Naive thymus-derived CD8-positive, alpha-beta T cell (primary cell): ENCODE results near the gene KRTAP10-4. TPM values are rescaled to one million over a fixed set of nuclear protein-coding genes. Genes with fewer than 3 reads are reported as not detected.
"Not testable (repeated sequence)": the region's sequence is repeated elsewhere in the genome, so short reads cannot be mapped to it uniquely, and the experiment has no call there.

Experiments
- ATAC-seq, 2 donors: fragments of 150-1000 bp; cut with Tn5 transposase in 1 of 2; sonication (Bioruptor Pico), chemical (Tn5 transposase) in 1 of 2; 1 replicate in 1 of 2; 2 replicates in 1 of 2; pipeline ENCODE4 v1.10.0; 2021; ENCODE audit warnings: mild to moderate bottlenecking in 2 of 2, moderate library complexity in 2 of 2
- POLR2A ChIA-PET: fragments of 350-600 bp; sonication (Branson Sonifier 250); formaldehyde crosslinking; loops from one replicate; lab custom pipeline; 2021; ENCODE audit warnings: antibody characterized with exemption; lab: Charles Lee
- DNase-seq, 10 donors: peaks; one replicate each; pipeline versions ENCODE4 v3.0.0 to v3.0.0-alpha.2; 2020 to 2022
- H3K27ac Mint-ChIP-seq, 10 donors: one replicate each; pipeline ENCODE4 v1.8.0; 2020 to 2022; ENCODE audit warnings: mild to moderate bottlenecking in 10 of 10, mixed read lengths in 10 of 10, moderate library complexity in 4 of 10, inconsistent platforms in 1 of 10
- H3K27me3 Mint-ChIP-seq, 5 donors: one replicate each; pipeline ENCODE4 v1.8.0; 2021 to 2022; ENCODE audit warnings: mixed read lengths in 5 of 5
- H3K36me3 Mint-ChIP-seq, 3 donors: one replicate each; pipeline ENCODE4 v1.8.0; 2020 to 2022; ENCODE audit warnings: mixed read lengths in 3 of 3, mild to moderate bottlenecking in 2 of 3, inconsistent platforms in 1 of 3
- H3K4me1 Mint-ChIP-seq, 4 donors: one replicate each; pipeline ENCODE4 v1.8.0; 2021 to 2022; ENCODE audit warnings: mixed read lengths in 4 of 4
- H3K4me3 Mint-ChIP-seq, 10 donors: one replicate each; pipeline ENCODE4 v1.8.0; 2020 to 2022; ENCODE audit warnings: mild to moderate bottlenecking in 10 of 10, mixed read lengths in 10 of 10, moderate library complexity in 6 of 10, inconsistent platforms in 1 of 10
- H3K9me3 Mint-ChIP-seq, 9 donors: one replicate each; pipeline ENCODE4 v1.8.0; 2020 to 2022; ENCODE audit warnings: mixed read lengths in 9 of 9, mild to moderate bottlenecking in 3 of 9, inconsistent platforms in 1 of 9, moderate library complexity in 1 of 9
- polyA plus RNA-seq, 3 donors: library from polyadenylated mRNA; unstranded; fragments of 300-500 nt; fragmentation: Illumina TruSeq; gene quantifications; one replicate each; pipeline ENCODE4 v1.2.3, GENCODE V29; 2021
- total RNA-seq, 8 experiments: library from RNA in 2 of 8; stranded (reverse) in 2 of 8; gene quantifications; one replicate each; pipeline ENCODE4 v1.2.3 and lab custom pipeline; 2021 to 2026

Gene KRTAP10-4
- total and polyA plus RNA-seq, 5 experiments from 2014 or later: not detected

DNA sequence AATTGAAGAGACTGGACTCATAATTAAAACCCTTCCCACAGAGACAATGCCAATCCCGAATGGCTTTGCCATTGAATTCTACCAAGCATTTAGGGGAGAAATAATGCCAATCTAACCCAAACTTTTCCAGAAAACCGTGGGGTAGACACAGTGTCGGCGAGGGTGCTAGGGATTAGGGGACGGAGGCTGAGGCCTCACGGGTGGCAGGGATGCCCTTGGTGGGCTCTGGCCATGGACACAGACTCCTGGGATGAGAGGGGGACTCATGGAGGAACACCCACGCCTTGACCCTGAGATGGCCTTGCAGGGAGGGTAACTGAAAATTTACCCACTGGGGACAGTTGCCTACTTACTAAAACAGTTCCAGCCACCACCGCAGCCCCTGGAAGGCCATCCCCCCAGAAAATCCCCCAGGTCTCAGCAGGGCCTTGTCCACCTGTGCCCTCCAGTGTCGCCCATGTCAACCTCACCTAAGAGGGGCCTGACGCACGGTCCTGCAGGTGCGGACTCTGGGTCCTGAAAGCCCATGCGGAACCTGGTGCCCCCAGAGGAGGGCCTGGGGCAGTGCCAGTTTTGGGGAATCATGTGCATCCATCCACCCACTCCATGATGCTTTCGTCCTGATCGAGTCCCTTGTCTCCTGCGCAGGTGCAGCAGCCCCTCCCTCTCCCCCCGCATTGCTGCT, 5.0 kb downstream of the KRTAP10-4 start:
- POLR2A ChIA-PET: no interaction called here
- H3K36me3 Mint-ChIP-seq: peaks cover 0 to 15% (median 5%) of the 10 kb centered on the region in 3 donors
- no peak overlapping the region for H3K4me3 Mint-ChIP-seq
- DNase-seq: no peak
- H3K9me3 Mint-ChIP-seq: peaks cover 0 to 35% (median 18%) of the 10 kb centered on the region in 9 donors
- peaks cover 12 to 47% (median 24%) of the 10 kb centered on the region in 4 donors for H3K4me1 Mint-ChIP-seq
- H3K27me3 Mint-ChIP-seq: peaks cover 0 to 12% (median 0%) of the 10 kb centered on the region in 5 donors
- ATAC-seq: no peak
- peak overlapping the region in 2 of 10 donors; percentile 33 to 37 for H3K27ac Mint-ChIP-seq

- peak overlapping the region in 1 of 10 donors; percentile 55 for H3K4me3 Mint-ChIP-seq
- H3K27me3 Mint-ChIP-seq: peaks cover 0 to 11% (median 0%) of the 10 kb centered on the region in 5 donors
- peak in 1 of 10 donors; percentile 42 for DNase-seq
- POLR2A ChIA-PET: no interaction called here
- H3K36me3 Mint-ChIP-seq: peaks cover 0 to 15% (median 5%) of the 10 kb centered on the region in 3 donors
- no peak for ATAC-seq
- peaks cover 16 to 54% (median 29%) of the 10 kb centered on the region in 4 donors for H3K4me1 Mint-ChIP-seq
- H3K9me3 Mint-ChIP-seq: peaks cover 0 to 35% (median 18%) of the 10 kb centered on the region in 9 donors
- peak overlapping the region in 5 of 10 donors; percentile 3 to 90 (median 49) for H3K27ac Mint-ChIP-seq
Measured at GRCh38 chr21:44579056-44579832, 5.7 kb downstream of the KRTAP10-4 start.

- Mint-ChIP-seq H3K36me3 (peaks cover 0 to 15% (median 5%) of the 10 kb centered on the region in 3 donors), H3K4me3 (peak overlapping the region in 6 of 10 donors; percentile 26 to 71 (median 48)), H3K9me3 (peaks cover 0 to 35% (median 18%) of the 10 kb centered on the region in 9 donors), H3K4me1 (peaks cover 16 to 53% (median 30%) of the 10 kb centered on the region in 4 donors), H3K27me3 (peaks cover 0 to 5% (median 0%) of the 10 kb centered on the region in 5 donors), H3K27ac (peak overlapping the region in 3 of 10 donors; percentile 52 to 94 (median 90))
- no peak for DNase-seq
- no peak for ATAC-seq
- POLR2A ChIA-PET: interaction anchor here (1.9 kb wide), 1 partner anchor 78 kb away, joined by 5 read pairs; the partner anchor contains the start of gene KRTAP12-3
Measured at GRCh38 chr21:44579833-44580144, 6.3 kb downstream of the KRTAP10-4 start.

DNA sequence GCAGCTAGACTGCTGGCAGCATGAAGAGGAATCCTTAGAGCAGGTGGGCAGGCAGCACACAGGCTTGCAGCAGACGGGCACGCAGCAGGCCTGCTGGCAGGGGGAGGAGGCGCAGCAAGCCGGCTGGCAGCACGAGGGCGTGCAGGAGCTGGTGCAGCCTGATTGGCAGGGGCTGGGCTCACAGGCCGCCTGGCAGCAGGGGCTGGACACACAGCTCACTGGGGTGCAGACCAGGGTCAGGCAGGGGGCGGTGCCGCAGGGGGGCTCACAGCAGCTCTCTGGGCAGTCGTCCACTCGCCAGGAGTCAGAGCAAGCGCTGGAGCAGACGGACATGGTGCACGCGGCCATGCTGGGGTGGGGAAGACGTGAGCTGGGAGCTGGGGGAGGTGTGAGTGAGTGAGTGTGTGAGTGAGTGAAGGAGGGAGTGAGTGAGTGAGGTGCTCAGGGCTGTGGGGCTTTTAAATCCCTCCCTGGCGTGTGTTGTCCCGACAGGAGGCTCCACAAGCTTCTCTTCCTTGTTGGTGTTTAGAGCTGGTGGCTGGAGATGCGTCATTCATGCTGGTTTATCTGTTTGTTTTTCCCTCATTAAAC, 6.8 kb downstream of the KRTAP10-4 start, which contains the start of gene KRTAP10-5:
Gene KRTAP10-5, minus strand, starts transcription at position 374 of the 591 bp plus-strand sequence. Its CDS starts 26 bp downstream, at position 348.
- H3K4me3 Mint-ChIP-seq: peak within 1 kb of the TSS in 9 of 10 donors; percentile 37 to 71 (median 55)
- peaks cover 16 to 48% (median 30%) of the 10 kb centered on the region in 4 donors for H3K4me1 Mint-ChIP-seq
- H3K36me3 Mint-ChIP-seq: peaks cover 0 to 15% (median 5%) of the 10 kb centered on the region in 3 donors
- not testable (repeated sequence) for ATAC-seq, H3K27me3 Mint-ChIP-seq
- POLR2A ChIA-PET: interaction anchor here (1.9 kb wide), 1 partner anchor 77 kb away, joined by 5 read pairs; the partner anchor contains the start of gene KRTAP12-3
- DNase-seq: peak in 1 of 10 donors; percentile 50
- H3K27ac Mint-ChIP-seq: peak within 1 kb of the TSS in 8 of 10 donors; percentile 27 to 94 (median 70)
- H3K9me3 Mint-ChIP-seq: peaks cover 0 to 34% (median 18%) of the 10 kb centered on the region in 9 donors

DNA sequence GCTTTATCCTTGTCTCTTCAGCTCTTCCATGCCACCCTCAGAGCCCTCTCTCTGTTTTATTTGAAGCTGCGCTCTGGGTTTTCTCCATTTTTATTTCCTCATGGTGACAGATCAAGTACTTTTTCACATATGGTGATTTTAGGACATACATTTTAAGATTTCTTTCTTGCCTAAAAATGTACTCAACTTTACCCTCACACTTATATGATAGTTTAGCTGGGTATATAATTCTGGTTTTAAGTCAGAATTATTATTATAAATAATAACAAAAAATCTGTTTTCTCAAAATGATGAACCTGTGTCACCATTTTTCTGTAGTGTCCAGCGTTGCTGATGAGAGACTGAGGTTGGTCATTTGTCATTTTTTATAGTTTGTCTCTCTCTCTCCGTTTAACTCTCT, 7.6 kb downstream of the KRTAP10-4 start:
- peaks cover 0 to 29% (median 18%) of the 10 kb centered on the region in 9 donors for H3K9me3 Mint-ChIP-seq
- H3K4me1 Mint-ChIP-seq: peaks cover 16 to 44% (median 32%) of the 10 kb centered on the region in 4 donors
- no peak for ATAC-seq
- no peak for DNase-seq
- H3K4me3 Mint-ChIP-seq: peak overlapping the region in 5 of 10 donors; percentile 12 to 64 (median 55)
- peaks cover 0 to 15% (median 5%) of the 10 kb centered on the region in 3 donors for H3K36me3 Mint-ChIP-seq
- peaks cover 3 to 10% (median 7%) of the 10 kb centered on the region in 5 donors for H3K27me3 Mint-ChIP-seq
- peak overlapping the region in 7 of 10 donors; percentile 6 to 76 (median 58) for H3K27ac Mint-ChIP-seq
- POLR2A ChIA-PET: interaction anchor here (1.9 kb wide), 1 partner anchor 76 kb away, joined by 5 read pairs; the partner anchor contains the start of gene KRTAP12-3

DNA sequence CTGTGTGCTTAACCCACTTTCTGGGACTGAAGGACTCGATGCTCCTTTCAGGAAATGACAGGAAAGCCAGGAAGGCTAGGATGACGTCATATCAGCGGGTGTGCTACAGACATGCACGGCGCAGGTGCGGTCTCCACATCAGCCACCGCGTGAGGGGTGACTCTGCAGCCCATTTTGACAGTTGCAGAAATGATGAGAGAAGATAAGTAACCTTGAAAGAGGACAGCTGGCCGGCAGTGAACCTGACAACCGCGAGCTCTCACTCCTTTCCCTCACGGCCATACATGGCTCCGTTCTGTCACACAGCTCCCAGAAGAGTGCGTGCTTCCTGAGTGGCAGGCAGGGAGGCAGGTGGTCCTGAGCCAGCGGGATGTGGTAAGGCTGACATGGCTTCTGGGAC, 8.5 kb downstream of the KRTAP10-4 start:
- Mint-ChIP-seq H3K27me3 (peaks cover 3 to 18% (median 12%) of the 10 kb centered on the region in 5 donors), H3K36me3 (peaks cover 0 to 15% (median 5%) of the 10 kb centered on the region in 3 donors), H3K4me1 (peaks cover 16 to 44% (median 33%) of the 10 kb centered on the region in 4 donors), H3K9me3 (peaks cover 0 to 25% (median 14%) of the 10 kb centered on the region in 9 donors), H3K4me3 (peak overlapping the region in 2 of 10 donors; percentile 27 to 55), H3K27ac (peak overlapping the region in 2 of 10 donors; percentile 6 to 56)
- DNase-seq: no peak
- ATAC-seq: no peak
- POLR2A ChIA-PET: no interaction called here

- no peak for ATAC-seq
- Mint-ChIP-seq H3K27ac (peak overlapping the region in 4 of 10 donors; percentile 50 to 87 (median 58)), H3K36me3 (peaks cover 0 to 10% (median under 1%) of the 10 kb centered on the region in 3 donors), H3K4me3 (peak overlapping the region in 2 of 10 donors; percentile 18 to 68), H3K27me3 (peaks cover 3 to 21% (median 12%) of the 10 kb centered on the region in 5 donors), H3K4me1 (peaks cover 16 to 44% (median 33%) of the 10 kb centered on the region in 4 donors), H3K9me3 (peaks cover 0 to 16% (median 7%) of the 10 kb centered on the region in 9 donors)
- no peak for DNase-seq
- POLR2A ChIA-PET: no interaction called here
Measured at GRCh38 chr21:44583089-44583799, 9.7 kb downstream of the KRTAP10-4 start.

DNA sequence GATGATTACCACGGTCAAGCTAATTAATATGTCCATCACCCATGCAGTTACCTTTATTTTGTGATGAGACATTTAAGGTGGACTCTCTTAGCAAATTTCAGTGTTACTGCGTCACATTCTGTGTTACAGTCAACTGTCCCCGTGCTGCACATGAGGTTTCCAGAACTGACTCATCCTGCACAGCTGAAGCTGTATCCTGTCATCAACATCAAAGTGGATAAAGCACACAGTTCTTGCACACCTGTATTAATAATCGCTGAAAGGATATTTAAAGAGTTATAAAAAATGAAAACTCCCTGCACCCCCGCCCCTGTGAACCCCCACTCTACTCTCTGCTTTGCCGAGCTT, 10.2 kb downstream of the KRTAP10-4 start:
- DNase-seq (no peak), ATAC-seq (peak in 1 of 2 donors; percentile 54)
- no peak overlapping the region for H3K27ac Mint-ChIP-seq
- H3K9me3 Mint-ChIP-seq: peaks cover 0 to 13% (median 6%) of the 10 kb centered on the region in 9 donors
- peaks cover 16 to 44% (median 33%) of the 10 kb centered on the region in 4 donors for H3K4me1 Mint-ChIP-seq
- peak overlapping the region in 1 of 10 donors; percentile 18 for H3K4me3 Mint-ChIP-seq
- POLR2A ChIA-PET: no interaction called here
- peaks cover 3 to 21% (median 12%) of the 10 kb centered on the region in 5 donors for H3K27me3 Mint-ChIP-seq
- peaks cover 0 to 10% (median 0%) of the 10 kb centered on the region in 3 donors for H3K36me3 Mint-ChIP-seq

DNA sequence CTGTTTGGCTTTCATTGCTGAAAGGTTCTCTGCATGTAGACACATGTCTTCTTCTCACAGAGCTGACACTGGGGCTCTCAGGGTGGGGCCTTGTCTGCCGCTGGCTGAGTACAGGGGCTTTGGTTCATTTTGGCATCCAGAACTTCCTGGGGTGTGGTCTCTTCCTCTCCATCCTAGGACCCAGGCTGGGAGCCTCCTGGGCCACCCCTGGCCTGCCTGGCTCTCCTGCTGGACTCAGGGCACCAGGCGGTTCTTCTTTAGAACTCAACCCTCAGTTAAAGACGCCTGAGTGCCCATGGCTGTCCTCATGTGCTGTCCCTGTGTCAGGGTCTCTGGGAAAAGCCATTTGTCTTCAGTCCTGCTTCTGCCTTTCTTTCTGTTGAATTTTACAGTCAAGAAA, 12.4 kb downstream of the KRTAP10-4 start:
- DNase-seq (no peak), ATAC-seq (no peak)
- Mint-ChIP-seq H3K27ac (peak overlapping the region in 2 of 10 donors; percentile 14 to 80), H3K4me1 (peaks cover 16 to 34% (median 28%) of the 10 kb centered on the region in 4 donors), H3K4me3 (no peak overlapping the region), H3K27me3 (peaks cover 3 to 24% (median 12%) of the 10 kb centered on the region in 5 donors), H3K9me3 (peaks cover 0 to 12% (median 3%) of the 10 kb centered on the region in 9 donors), H3K36me3 (peaks cover 0 to 9% (median 0%) of the 10 kb centered on the region in 3 donors)
- POLR2A ChIA-PET: no interaction called here

GRCh38 chr21:44589094-44589493, 15.6 kb downstream of the KRTAP10-4 start:
- no peaks in the 10 kb centered on the region for H3K36me3 Mint-ChIP-seq
- peak overlapping the region in 3 of 10 donors; percentile 20 to 65 (median 42) for H3K27ac Mint-ChIP-seq
- no peak for ATAC-seq
- DNase-seq: no peak
- peaks cover 3 to 24% (median 12%) of the 10 kb centered on the region in 5 donors for H3K27me3 Mint-ChIP-seq
- no peak overlapping the region for H3K4me3 Mint-ChIP-seq
- H3K4me1 Mint-ChIP-seq: peaks cover 0 to 19% (median 12%) of the 10 kb centered on the region in 4 donors
- POLR2A ChIA-PET: no interaction called here
- no peaks in the 10 kb centered on the region for H3K9me3 Mint-ChIP-seq

DNA sequence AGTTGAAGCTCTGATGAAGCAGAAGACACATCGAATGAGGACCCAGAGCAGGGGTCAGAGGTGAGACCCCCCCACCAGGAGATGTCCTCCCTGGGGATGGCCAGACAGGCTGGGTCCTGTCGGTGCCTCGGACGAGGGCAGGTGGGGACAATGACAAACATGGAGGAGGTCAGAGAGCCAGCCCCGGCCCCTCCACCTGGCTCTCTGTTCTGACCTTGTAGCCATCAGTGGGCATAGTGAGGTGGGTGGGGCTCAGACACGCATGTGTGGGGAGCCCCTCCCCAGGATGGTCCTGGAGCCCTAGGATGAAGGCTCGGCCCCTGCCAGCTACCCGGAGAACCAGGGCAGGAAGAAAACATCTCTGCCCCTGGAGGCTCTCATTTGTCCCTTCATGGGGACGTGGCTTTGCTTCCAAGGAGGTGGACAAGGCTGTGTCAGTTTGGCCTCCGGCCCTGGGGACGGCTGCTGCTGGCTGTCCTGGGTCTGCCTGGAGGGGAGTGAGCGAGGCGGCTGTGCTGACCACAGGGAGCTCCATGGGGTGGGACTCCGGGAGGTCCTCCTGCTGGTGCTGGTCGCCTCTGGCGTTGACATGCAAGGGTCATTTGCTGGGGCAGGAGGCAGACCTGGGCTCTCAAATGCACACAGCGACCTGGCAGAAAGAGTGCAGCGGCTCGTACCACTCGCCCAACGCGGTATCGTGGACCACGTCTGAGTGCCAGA, 16.2 kb downstream of the KRTAP10-4 start:
- Mint-ChIP-seq H3K4me3 (no peak overlapping the region), H3K4me1 (peaks cover 0 to 16% (median 7%) of the 10 kb centered on the region in 4 donors), H3K27me3 (peaks cover 3 to 20% (median 12%) of the 10 kb centered on the region in 5 donors), H3K27ac (peak overlapping the region in 3 of 10 donors; percentile 15 to 65 (median 42)), H3K36me3 (no peaks in the 10 kb centered on the region), H3K9me3 (no peaks in the 10 kb centered on the region)
- no peak for ATAC-seq
- no peak for DNase-seq
- POLR2A ChIA-PET: no interaction called here
